ENCODE measurements around the gene CEBPG.

The CEBPG gene

DNA sequence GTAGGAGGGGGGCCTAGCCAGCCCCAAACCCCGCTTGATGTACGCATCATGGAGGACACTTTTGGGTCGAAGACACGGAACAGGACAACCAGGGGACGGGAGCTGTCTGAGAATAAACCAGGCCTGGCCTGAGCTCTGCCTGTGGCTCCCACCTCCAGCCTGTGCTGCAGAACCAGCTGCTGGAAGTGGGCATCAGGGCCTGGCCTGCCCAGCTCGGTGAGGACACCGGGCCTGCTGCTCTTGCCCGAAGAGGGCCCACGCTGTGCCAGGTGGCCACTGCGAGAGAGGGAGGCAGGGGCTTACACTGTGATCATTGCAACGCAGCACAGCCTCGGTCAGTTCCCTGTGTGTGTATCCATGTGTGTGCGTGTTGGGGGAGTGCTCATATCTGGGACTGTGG is 34.6 kb downstream of the CEBPG start:
- no peak for DNase-seq

- no peak for DNase-seq
Observed at GRCh38 chr19:33408538-33409434, 35.3 kb downstream of the CEBPG start.

- DNase-seq: no peak
Observed at GRCh38 chr19:33409906-33410685, 36.6 kb downstream of the CEBPG start.

- DNase-seq: no peak
Observed at GRCh38 chr19:33410915-33411401, 37.4 kb downstream of the CEBPG start.

- no peak for DNase-seq
Observed at GRCh38 chr19:33411621-33412180, 38.2 kb downstream of the CEBPG start.

- no peak for DNase-seq
Observed at GRCh38 chr19:33412601-33413425, 39.3 kb downstream of the CEBPG start.

DNA sequence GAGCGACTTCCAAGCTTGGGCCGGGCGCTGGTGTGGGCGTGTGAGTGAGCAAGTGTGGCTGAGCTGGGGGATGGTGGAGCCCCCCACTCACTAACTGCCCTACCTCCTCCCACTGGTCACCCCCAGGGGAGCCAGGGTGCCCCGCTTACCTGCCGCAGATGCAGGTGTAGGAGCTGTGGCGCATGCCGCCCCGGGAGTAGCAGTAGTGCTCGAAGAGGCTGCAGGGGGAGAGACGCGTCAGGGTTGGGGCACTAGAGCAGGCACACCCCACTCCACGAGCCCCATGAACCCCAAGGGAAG is 39.9 kb downstream of the CEBPG start:
- no peak for DNase-seq

DNA sequence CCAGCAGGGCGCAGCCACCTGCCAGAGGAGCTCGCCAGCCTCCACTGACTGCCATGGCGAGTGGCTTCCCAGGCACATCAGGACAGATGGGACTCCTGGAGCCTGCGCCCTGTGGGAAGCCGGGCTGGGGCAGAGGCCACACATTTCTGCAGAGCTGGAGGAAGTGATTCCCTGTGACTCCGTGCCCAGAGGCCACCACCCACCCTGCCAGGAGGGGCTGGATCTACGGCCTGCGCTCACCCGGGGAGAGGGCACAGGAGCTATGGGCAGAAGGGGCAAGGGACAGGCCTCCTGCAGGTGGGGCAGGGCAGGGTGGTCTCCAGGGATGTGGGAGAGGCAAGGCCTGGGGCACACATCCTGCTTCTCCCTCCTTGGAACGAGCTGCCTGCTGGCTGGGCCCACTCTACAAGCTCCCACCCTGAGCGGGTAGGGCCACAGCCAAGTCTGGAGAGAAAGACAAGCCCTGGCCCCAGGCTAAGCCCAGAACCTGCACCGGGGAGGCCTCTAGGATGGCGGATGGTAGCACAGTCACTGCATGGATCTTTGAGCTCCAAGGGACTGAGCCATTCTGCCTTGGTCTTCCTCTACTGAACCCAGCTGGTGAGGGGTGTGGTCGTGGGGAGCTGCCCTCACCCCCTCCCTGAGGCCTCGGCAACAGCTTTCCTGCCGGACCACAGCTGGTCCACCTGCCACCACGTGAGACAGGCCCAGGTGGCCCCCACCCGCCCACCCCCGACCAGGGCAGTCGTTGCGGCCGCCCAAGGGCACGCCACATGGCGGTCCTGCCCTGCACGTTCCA is 40.6 kb downstream of the CEBPG start:
- DNase-seq: no peak

DNA sequence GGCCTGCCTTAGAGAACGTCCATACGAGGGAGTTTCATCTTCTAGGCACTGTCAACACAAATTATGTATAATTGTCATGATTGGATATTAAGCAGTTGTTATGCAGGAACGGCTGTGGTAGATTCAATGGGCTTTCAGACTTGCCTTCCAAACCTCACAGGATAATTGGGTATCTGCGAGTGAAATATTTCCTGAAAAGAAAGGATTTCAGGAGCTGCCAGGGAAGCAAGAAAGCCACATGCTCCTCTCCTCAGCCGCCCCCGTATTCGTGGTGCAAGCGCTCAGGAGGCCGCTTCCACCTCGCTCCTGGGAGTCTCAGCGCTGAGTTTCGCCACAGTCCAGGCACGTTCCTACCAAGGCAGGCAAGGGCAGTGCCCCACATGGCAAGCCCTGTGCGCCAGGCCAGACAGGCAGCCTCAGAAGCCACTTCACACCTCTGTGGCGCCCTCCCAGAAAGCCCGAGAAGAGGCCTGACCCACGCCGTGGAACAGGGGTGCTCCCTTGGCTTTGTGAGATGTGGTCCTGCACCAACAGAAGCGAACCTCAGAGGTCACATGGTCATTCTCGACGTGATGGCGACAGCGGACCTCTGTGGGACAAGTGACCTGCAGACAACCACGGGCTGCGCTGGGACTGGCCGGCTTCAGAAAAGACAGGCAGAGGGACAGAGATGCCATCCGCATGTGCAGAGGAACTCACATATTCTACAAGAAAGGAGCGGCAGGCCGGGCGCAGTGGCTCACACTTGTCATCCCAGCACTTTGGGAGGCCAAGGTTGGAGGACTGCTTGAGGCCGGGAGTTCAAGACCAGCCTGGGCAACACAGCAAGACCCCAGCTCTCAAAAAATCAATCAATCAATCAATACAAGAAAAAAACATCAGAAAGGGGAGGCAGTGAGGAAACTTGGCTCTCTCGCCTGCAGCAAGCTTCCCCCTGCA is 41.4 kb downstream of the CEBPG start:
- DNase-seq: no peak

- peak; percentile 24 to 35 for DNase-seq
Observed at GRCh38 chr19:33416307-33417215, 43.1 kb downstream of the CEBPG start.

- no peak for DNase-seq
Observed at GRCh38 chr19:33417751-33418150, 44.2 kb downstream of the CEBPG start.

DNA sequence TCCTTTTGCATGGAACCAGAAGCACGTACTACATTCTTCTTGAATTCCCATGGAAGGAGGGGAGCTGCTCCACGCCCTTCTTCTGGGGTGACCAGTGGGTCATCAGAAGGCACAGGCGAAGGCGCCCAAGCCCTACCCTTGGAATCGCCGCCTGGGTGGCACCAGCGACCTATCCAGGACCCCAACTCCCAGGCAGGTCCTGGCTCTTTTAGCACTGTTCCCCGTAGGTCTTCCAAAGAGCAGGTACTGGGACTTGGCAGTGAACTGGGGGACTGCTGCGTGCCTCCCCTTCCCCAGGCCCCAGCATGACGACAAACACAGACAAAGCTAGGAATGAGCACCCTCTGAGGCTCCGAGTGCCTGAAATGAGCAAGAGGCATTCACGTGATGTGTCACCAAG is 45.0 kb downstream of the CEBPG start:
- DNase-seq: no peak

DNA sequence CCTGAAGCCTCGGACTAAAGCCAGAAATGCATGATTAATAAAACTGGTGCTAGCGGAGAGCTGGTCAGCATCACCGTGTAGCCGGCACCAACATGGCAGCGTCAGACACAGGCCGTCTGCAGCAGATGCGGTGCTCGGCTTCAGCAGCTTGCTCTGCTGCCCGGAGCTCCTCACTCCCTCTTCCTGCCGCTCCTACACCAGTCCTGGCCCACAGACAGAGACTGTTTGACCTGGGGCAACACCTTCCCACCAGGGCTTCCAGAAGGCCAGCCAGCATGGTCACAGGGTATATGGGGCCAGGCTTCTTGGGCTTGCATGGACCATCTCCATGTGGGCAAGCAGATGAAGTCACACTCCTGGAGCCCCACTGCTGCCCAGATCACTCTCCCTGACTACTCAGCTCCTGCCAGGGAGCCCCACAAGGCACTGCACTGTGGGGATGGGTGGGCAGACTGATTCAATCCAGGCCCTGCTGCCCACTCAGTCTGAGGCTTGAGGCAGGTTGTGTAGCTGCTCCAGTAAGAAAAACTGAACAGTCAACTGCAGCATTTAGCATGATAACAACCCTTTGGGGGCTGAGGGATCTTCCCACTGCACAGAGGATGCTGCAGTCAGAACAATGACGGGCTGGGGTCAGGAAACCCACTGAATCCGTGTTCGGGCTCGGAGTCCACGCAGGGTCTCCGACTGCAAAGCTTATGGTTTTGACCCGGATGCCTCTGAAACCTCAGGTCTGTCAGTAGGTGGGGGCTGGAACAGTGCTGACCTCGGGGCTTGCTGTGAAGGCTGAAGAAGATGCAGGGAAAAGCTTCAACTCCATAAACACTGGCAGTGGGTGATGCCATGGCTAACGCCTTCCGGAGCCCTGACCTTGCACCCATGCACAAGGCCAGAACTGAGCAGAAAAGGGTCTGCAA is 45.6 kb downstream of the CEBPG start:
- DNase-seq: no peak

GRCh38 chr19:33419788-33420130 is 46.2 kb downstream of the CEBPG start:
- no peak for DNase-seq

GRCh38 chr19:33420821-33421220 is 47.3 kb downstream of the CEBPG start:
- no peak for DNase-seq

- DNase-seq: no peak
Observed at GRCh38 chr19:33421368-33421767, 47.9 kb downstream of the CEBPG start.

DNA sequence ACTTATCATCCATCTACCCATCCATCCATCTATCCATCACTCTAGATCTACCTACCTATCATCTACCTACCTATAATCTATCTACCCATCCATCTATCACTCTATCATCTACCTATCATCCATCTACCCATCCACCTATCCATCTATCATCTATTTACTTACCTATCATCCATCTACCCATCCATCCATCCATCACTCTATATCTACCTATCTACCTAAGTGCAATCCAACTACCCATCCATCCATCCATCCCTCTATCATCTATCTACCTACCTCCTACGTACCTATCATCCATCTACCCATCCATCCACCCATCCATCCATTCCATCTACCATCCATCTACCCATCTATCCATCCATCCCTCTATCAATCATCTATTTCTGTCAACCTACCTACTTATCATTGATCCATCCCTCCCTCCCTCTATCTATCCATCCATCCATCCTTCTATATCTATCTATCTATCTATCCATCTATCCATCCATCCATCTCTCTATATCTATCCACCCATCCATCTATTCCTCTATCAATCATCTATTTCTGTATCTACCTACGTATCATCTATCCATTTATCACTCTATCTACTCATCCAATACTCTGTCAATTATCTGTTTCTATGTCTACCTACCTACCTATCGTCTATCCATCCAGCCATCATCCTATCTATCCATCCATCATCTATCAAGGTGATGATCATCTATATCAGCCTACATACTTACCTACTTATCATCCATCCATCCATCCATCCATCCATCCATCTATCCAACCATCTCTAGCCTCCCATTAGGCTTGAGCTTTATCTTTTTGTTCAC is 49.1 kb downstream of the CEBPG start:
- DNase-seq: no peak

DNA sequence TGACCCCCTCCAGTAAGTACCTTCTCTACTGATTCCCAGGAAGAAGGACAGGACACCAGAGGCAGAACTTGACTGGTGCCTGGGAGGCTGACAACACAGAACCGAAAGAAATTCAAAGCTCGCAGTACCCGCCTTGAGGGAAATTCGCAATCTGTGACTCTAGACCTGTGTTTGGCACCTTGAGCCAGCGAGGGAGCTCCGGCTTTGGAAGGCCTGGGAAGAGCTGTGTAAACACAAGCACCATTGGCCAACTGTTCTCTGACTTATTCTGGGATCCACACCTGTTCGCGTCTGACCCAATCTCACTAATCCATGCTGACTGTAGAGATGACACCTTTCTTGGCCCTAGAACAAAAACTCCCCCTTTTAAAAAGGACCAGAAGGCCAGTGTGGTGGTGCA is 50.7 kb downstream of the CEBPG start:
- DNase-seq: no peak
